ENCODE data around the gene CCNY. TPM values are rescaled to one million over a fixed set of nuclear protein-coding genes. Genes with fewer than 3 reads are reported as not detected.

The CCNY gene
- total RNA-seq, 8 experiments from 2014 or later = 24.8 to 57.1 (median 32.4) TPM

GRCh38 chr10:35488228-35488627 is 151.9 kb downstream of the CCNY start:
- H3K4me1 ChIP-seq (replicated peaks in 1 of 2) = peaks cover 0 to 6% of the 10 kb centered on the region in 2 donors
- WGBS, 10 experiments = 41 to 100% (median 96%) methylated on average over 2 to 9 of the region's 9 CpGs; no CpG with 5 or more reads in 1 of the 10 experiments
- H3K27ac ChIP-seq = no peak overlapping the region
- ATAC-seq (replicated peaks in 6 of 8) = no peak
- no peak overlapping the region for H3K4me3 ChIP-seq
- in situ Hi-C loops (cut with MboI; ENCODE audit: low pct_unique_long_range_greater_than_20kb in 2 of 9, low sequenced_read_pairs in 9 of 9, unreplicated experiment in 9 of 9) = no loop called here

- Histone ChIP-seq H3K27ac (no peak overlapping the region), H3K4me3 (no peak overlapping the region), H3K4me1 (replicated peaks in 1 of 2) (peaks cover 0 to 5% of the 10 kb centered on the region in 2 donors)
- in situ Hi-C loops (cut with MboI; ENCODE audit: low pct_unique_long_range_greater_than_20kb in 2 of 9, low sequenced_read_pairs in 9 of 9, unreplicated experiment in 9 of 9) = no loop called here
- ATAC-seq (replicated peaks in 6 of 8) = no peak
- WGBS, 10 experiments = 60 to 100% (median 80%) methylated on average over 1 to 7 of the region's 10 CpGs; no CpG with 5 or more reads in 1 of the 10 experiments
These were observed 156.3 kb downstream of the CCNY start for GRCh38 chr10:35492386-35493195.

GRCh38 chr10:35493196-35494118 is 157.1 kb downstream of the CCNY start:
- ATAC-seq (replicated peaks in 6 of 8) = peak in 1 of 8 experiments; percentile 45
- H3K27ac ChIP-seq = no peak overlapping the region
- H3K4me1 ChIP-seq (replicated peaks in 1 of 2) = peaks cover 0 to 5% of the 10 kb centered on the region in 2 donors
- in situ Hi-C loops (cut with MboI; ENCODE audit: low pct_unique_long_range_greater_than_20kb in 2 of 9, low sequenced_read_pairs in 9 of 9, unreplicated experiment in 9 of 9) = no loop called here
- no peak overlapping the region for H3K4me3 ChIP-seq
- 80 to 100% (median 95%) methylated on average over 2 to 8 of the region's 9 CpGs; no CpG with 5 or more reads in 1 of the 10 experiments for WGBS, 10 experiments

- no peak overlapping the region for H3K27ac ChIP-seq
- no peak overlapping the region for H3K4me3 ChIP-seq
- in situ Hi-C loops (cut with MboI; ENCODE audit: low pct_unique_long_range_greater_than_20kb in 2 of 9, low sequenced_read_pairs in 9 of 9, unreplicated experiment in 9 of 9) = no loop called here
- H3K4me1 ChIP-seq (replicated peaks in 1 of 2) = peaks cover 4 to 7% of the 10 kb centered on the region in 2 donors
- ATAC-seq (replicated peaks in 6 of 8) = peak in 2 of 8 experiments; percentile 21 to 66
- 4 to 77% (median 50%) methylated on average over 1 to 5 of the region's 5 CpGs; no CpG with 5 or more reads in 2 of the 10 experiments for WGBS, 10 experiments
These were observed 159.3 kb downstream of the CCNY start for GRCh38 chr10:35495521-35496119.

- in situ Hi-C loops (cut with MboI; ENCODE audit: low pct_unique_long_range_greater_than_20kb in 2 of 9, low sequenced_read_pairs in 9 of 9, unreplicated experiment in 9 of 9) = no loop called here
- H3K27ac ChIP-seq = no peak overlapping the region
- 83 to 100% (median 100%) methylated on average over 1 to 3 of the region's 3 CpGs; no CpG with 5 or more reads in 3 of the 10 experiments for WGBS, 10 experiments
- ATAC-seq (replicated peaks in 6 of 8) = no peak
- H3K4me1 ChIP-seq (replicated peaks in 1 of 2) = peaks cover 9 to 17% of the 10 kb centered on the region in 2 donors
- no peak overlapping the region for H3K4me3 ChIP-seq
These were observed 161.6 kb downstream of the CCNY start for GRCh38 chr10:35497909-35498308.

- Histone ChIP-seq H3K4me1 (replicated peaks in 1 of 2) (peaks cover 9 to 22% of the 10 kb centered on the region in 2 donors), H3K27ac (no peak overlapping the region), H3K4me3 (no peak overlapping the region)
- WGBS, 10 experiments = 80 to 100% (median 97%) methylated on average over 1 to 5 of the region's 5 CpGs; no CpG with 5 or more reads in 3 of the 10 experiments
- ATAC-seq (replicated peaks in 6 of 8) = no peak
- in situ Hi-C loops (cut with MboI; ENCODE audit: low pct_unique_long_range_greater_than_20kb in 2 of 9, low sequenced_read_pairs in 9 of 9, unreplicated experiment in 9 of 9) = no loop called here
These were observed 162.4 kb downstream of the CCNY start for GRCh38 chr10:35498693-35499092.

GRCh38 chr10:35501923-35502322 is 165.6 kb downstream of the CCNY start:
- no peak overlapping the region for H3K27ac ChIP-seq
- ATAC-seq (replicated peaks in 6 of 8) = no peak
- H3K4me1 ChIP-seq (replicated peaks in 1 of 2) = peaks cover 3 to 24% of the 10 kb centered on the region in 2 donors
- in situ Hi-C loops (cut with MboI; ENCODE audit: low pct_unique_long_range_greater_than_20kb in 2 of 9, low sequenced_read_pairs in 9 of 9, unreplicated experiment in 9 of 9) = no loop called here
- WGBS, 10 experiments = 83 to 100% (median 100%) methylated on average over 1 to 2 of the region's 2 CpGs; no CpG with 5 or more reads in 1 of the 10 experiments
- no peak overlapping the region for H3K4me3 ChIP-seq

- ATAC-seq (replicated peaks in 6 of 8) = no peak
- H3K4me3 ChIP-seq = no peak overlapping the region
- peaks cover 3 to 24% of the 10 kb centered on the region in 2 donors for H3K4me1 ChIP-seq (replicated peaks in 1 of 2)
- in situ Hi-C loops (cut with MboI; ENCODE audit: low pct_unique_long_range_greater_than_20kb in 2 of 9, low sequenced_read_pairs in 9 of 9, unreplicated experiment in 9 of 9) = no loop called here
- H3K27ac ChIP-seq = no peak overlapping the region
- 82 to 90% (median 86%) methylated on average over 2 to 3 of the region's 4 CpGs; no CpG with 5 or more reads in 5 of the 10 experiments for WGBS, 10 experiments
These were observed 166.4 kb downstream of the CCNY start for GRCh38 chr10:35502692-35503091.

GRCh38 chr10:35503578-35503977 is 167.3 kb downstream of the CCNY start:
- Histone ChIP-seq H3K4me1 (replicated peaks in 1 of 2) (peaks cover 3 to 24% of the 10 kb centered on the region in 2 donors), H3K27ac (no peak overlapping the region), H3K4me3 (no peak overlapping the region)
- no peak for ATAC-seq (replicated peaks in 6 of 8)
- WGBS, 10 experiments = 50 to 100% (median 91%) methylated on average over 1 to 5 of the region's 5 CpGs; no CpG with 5 or more reads in 2 of the 10 experiments
- in situ Hi-C loops (cut with MboI; ENCODE audit: low pct_unique_long_range_greater_than_20kb in 2 of 9, low sequenced_read_pairs in 9 of 9, unreplicated experiment in 9 of 9) = no loop called here

GRCh38 chr10:35504132-35504531 is 167.8 kb downstream of the CCNY start:
- 83 to 100% (median 100%) methylated on average over 1 of the region's 1 CpG; no CpG with 5 or more reads in 2 of the 10 experiments for WGBS, 10 experiments
- Histone ChIP-seq H3K27ac (no peak overlapping the region), H3K4me1 (replicated peaks in 1 of 2) (peaks cover 3 to 24% of the 10 kb centered on the region in 2 donors), H3K4me3 (no peak overlapping the region)
- ATAC-seq (replicated peaks in 6 of 8) = no peak
- in situ Hi-C loops (cut with MboI; ENCODE audit: low pct_unique_long_range_greater_than_20kb in 2 of 9, low sequenced_read_pairs in 9 of 9, unreplicated experiment in 9 of 9) = no loop called here

- ATAC-seq (replicated peaks in 6 of 8) = no peak
- WGBS, 10 experiments = 70 to 100% (median 89%) methylated on average over 1 to 3 of the region's 3 CpGs
- no peak overlapping the region for H3K4me3 ChIP-seq
- H3K27ac ChIP-seq = no peak overlapping the region
- in situ Hi-C loops (cut with MboI; ENCODE audit: low pct_unique_long_range_greater_than_20kb in 2 of 9, low sequenced_read_pairs in 9 of 9, unreplicated experiment in 9 of 9) = no loop called here
- peaks cover 3 to 22% of the 10 kb centered on the region in 2 donors for H3K4me1 ChIP-seq (replicated peaks in 1 of 2)
These were observed 169.0 kb downstream of the CCNY start for GRCh38 chr10:35505241-35505873.

- Histone ChIP-seq H3K4me1 (replicated peaks in 1 of 2) (peaks cover 0 to 15% of the 10 kb centered on the region in 2 donors), H3K4me3 (no peak overlapping the region), H3K27ac (no peak overlapping the region)
- ATAC-seq (replicated peaks in 6 of 8) = no peak
- in situ Hi-C loops (cut with MboI; ENCODE audit: low pct_unique_long_range_greater_than_20kb in 2 of 9, low sequenced_read_pairs in 9 of 9, unreplicated experiment in 9 of 9) = no loop called here
These were observed 170.4 kb downstream of the CCNY start for GRCh38 chr10:35506741-35507140.

Measured in motor neuron (in vitro differentiated cells).